OCI-LY1 (cell line): ENCODE data around the gene TRAPPC2L.

ENCODE experiments used
- EZH2 ChIP-seq: fragments of 200-600 bp; sonication (generic), shearing (Covaris generic); IDR thresholded peaks from 2 replicates; pipeline ENCODE4 v1.8.0; 2017; ENCODE audit warnings: borderline replicate concordance, mixed run types, mild to moderate bottlenecking, antibody characterized with exemption, low read length, moderate library complexity, mixed read lengths
- TF ChIP-seq, protein P1 (sequence below): fragments of 200-600 bp; sonication (generic), shearing (Covaris generic); IDR thresholded peaks from 2 replicates; pipeline ENCODE4 v1.5.1; 2017; ENCODE audit warnings: mild to moderate bottlenecking, antibody characterized with exemption, low read length, moderate library complexity, mixed read lengths

DNA sequence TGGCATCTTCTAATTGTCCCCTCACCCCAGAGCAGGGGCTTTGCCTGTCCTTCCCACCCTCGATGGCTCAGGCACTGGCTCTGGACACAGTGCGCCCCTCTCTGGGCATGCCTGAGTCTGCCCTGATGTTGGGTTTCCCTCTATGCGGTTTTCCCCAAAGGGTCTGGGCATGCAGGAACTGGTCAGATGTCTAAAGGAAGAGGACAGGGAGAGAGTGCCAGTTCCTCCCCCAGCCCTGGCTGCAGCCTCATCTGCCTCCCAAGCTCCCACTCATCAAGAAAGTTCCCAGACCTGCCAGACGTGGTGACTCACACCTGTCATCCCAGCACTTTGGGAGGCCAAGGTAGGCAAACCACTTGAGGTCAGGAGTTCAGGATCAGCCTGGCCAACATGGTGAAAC is 50.8 kb downstream of the TRAPPC2L start:
- TF ChIP-seq, protein P1, sequence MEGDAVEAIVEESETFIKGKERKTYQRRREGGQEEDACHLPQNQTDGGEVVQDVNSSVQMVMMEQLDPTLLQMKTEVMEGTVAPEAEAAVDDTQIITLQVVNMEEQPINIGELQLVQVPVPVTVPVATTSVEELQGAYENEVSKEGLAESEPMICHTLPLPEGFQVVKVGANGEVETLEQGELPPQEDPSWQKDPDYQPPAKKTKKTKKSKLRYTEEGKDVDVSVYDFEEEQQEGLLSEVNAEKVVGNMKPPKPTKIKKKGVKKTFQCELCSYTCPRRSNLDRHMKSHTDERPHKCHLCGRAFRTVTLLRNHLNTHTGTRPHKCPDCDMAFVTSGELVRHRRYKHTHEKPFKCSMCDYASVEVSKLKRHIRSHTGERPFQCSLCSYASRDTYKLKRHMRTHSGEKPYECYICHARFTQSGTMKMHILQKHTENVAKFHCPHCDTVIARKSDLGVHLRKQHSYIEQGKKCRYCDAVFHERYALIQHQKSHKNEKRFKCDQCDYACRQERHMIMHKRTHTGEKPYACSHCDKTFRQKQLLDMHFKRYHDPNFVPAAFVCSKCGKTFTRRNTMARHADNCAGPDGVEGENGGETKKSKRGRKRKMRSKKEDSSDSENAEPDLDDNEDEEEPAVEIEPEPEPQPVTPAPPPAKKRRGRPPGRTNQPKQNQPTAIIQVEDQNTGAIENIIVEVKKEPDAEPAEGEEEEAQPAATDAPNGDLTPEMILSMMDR = no peak
- no peak for TF ChIP-seq EZH2
